GM19455 (cell line): Measurements from ENCODE around the gene CDC34.

Experiments used
- ATAC-seq: cut with Tn5 transposase; IDR thresholded peaks from one replicate; pipeline ENCODE4 v1.9.1; 2021; ENCODE audit not compliant: unreplicated experiment

CDC34 gene

DNA sequence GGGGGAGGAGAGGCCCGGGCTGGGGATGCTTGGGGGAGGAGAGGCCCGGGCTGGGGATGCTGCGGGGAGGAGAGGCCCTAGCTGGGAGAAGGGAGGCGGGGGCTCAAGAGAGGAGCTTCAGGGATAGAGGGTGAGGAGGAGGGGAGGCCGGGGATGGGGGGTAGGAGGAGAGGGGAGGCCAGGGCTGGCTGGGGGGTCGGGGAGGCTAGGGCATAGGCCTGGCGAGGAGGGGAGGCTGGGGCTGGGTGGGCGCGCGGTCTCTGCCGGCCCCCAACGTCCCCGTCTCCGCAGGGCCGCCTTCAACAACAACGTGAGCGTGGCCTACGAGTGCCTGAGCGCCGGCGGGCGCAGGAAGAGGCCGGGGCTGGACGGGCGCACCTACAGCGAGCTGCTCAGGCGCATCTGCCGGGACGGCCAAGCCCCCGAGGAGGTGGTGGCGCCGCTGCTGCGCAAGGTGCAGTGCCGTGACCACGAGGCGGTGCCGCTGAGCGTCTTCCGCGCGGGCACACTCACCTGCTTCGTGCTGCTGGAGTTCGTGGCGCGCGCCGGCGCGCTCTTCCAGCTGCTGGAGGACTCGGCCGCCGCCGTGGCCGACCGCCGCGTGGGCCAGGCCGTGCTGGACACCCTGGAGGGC is 12.8 kb upstream of the CDC34 start:
- ATAC-seq: no peak

DNA sequence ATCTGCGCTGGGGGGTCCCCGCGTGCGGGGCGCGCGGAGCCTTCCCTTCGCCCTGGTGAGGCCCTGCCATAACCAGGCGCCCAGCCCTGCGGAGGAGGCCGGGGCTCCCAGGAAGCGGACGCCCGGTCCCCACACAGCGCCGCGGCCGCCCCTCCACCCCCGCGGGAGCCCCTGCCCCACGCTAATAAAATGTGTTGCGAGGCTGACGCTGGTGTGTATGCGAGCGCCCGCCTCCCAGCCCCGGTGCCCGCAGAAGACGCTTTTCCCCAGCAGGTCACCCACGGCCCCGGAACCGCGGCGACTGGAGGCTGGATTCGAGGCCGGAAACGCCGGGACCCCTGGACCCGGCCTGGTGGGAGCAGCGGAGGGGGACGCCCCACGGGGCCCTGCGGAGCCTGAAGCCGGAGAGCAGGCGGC is 12.1 kb upstream of the CDC34 start:
- no peak for ATAC-seq

DNA sequence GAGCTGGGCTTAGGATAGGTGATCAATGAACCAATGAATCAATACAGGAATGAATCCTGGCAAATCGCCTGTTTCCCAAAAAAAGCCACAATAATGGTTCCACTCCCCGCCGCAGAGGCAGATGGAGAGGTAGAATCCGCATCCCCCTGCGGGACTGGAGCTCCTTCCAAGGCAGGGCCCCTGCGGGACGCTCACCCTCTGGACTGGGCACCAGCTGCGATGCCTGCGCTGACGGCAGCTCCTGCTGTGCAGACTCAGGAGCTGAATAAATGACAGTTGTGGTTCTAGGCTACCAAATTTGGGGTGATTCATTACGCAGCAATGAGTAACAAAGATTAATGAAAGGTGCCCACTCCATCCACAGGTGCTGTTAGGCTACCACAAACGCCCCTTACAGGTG is 8.8 kb upstream of the CDC34 start:
- ATAC-seq: no peak

DNA sequence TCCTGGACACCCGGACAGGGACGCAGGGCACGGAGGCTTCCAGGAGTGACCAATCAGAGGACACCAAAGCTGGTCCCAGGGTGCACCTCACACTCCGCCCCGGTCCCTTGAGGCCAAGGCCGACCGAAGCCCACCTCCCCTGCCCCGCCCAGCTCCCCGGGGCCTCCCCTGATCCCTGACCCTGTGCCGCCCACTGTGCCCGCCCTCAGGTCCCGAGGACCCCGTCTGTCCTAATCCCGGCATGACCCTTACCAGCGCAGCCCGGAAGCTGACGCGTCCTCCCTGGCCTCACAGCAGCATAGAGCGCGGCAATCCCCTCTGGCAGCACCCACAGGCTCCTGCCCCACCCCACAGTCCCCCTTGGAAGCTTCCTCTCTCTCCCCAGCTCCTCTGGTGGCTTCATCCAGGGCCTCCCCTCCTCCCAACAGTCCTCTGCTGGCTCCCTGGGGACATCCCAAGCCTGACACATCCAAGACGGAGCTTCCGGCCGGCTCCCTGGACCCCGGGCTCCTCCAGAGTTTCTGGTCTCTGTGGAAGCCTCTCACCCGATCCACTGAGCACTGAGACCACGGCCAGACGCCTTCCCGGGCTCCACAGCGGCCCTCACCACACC is 7.4 kb upstream of the CDC34 start:
- no peak for ATAC-seq

DNA sequence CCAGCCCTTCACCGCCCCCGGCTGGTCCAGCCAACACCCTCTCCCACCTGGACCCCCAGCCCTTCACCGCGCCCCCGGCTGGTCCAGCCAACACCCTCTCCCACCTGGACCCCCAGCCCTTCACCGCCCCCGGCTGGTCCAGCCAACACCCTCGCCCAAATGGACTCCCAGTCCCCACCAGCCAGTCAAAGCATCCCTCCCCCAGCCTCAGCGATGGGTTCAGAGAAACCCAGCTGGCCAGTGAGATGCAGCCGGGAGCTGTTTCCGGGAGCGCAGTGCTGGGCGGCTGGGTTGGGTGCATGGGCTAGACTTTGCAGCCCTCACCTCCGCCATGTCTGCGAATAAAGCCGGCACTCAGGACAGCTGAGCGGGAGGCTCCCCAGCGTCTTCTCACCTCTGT is 6.5 kb upstream of the CDC34 start:
- no peak for ATAC-seq

DNA sequence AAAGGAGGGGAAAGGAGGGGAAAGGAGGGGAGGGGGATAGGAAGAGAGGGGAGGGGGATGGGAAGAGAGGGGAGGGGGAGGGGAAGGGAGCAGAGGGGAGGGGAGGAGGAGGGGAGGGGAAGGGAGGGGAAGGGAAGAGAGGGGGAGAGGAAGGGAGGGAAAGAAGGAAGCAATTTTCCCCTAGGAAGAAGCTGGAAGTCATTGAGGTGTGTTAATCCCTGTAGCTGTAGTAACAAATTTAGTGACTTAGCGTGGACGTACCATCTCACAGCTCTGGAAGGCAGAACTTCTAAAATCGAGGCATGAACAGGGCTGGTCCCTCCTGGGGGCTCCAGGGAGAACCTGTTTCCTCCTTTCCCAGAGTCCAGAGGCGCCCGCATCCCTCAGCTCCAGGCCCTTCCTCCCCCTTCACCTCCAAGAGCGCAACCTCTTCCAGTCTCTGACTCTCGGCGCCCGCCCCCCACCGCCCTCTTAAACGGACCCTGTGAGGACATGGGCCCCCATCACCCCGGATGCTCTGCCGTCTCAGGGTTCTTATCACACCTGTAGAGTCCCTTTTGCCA is 5.6 kb upstream of the CDC34 start:
- no peak for ATAC-seq

DNA sequence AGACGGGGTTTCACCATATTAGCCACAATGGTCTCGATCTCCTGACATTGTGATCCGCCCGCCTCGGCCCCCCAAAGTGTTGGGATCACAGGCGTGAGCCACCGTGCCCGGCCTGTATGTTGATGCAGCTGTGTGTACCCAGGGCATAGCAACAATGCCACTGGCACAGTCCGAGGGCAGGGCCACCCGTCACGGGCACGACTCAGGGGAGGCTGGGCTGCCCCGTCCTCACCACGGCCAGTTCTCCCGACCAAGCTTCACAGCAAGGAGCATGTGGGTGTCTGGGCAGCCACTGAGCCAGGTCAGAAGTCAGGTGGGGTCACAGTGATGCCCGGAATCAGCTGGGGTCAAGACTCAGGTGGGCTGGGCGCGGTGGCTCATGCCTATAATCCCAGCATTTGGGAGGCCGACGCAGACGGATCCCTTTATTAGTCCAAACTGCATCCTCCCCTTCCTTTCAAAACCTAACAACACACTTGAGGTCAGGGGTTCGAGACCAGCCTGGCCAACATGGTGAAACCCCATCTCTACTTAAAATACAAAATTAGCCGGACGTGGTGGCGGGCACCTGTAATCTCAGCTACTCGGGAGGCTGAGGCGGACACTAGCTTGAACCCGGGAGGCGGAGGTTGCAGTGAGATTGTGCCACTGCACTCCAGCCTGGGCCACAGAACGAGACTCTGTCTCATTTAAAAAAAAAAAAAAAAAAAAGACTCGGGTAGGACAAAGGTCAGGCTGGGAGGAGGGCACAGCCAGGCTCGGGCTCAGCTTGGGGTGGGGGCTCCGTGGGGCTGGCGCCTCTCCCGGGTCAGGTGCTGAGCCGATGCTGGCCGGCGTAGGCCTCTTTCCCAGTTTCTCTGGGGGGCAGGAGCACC is 1.2 kb upstream of the CDC34 start:
- ATAC-seq: no peak

DNA sequence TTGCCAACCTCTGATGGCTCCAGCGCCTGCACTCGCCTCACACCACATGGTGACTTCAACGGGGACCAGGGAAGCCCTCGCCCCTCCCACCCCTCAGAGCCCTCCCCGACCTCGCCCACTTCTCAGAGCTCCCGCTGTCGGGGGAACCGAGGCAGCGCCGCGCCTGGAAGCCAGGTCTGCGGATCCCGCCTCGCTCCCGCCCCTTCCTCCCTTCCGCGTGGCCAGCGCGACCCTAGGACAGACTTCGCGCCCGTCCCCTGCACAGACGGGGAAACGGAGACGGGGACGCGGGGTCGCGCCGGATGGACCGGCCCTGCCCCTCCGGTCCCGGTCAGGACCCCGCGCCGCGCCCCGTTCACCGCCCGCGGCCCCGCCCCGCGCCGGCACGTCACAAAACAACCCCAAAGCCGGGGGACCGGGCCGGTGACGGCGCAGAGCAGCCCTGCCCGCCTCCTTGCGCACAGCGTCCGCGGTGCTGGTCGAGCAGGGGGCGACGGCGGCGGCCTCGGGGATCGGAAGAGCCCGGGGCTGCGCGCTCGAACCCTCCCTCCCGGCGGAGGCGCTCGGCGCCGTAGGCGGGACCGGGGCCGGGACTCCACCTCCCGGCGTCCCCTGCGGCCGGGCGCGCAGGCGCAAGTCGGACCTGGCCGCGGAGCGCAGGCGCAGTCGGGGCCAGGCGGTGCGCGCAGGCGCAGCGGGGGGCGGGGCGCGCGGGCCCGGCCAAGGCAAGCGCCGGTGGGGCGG is 379 bp upstream of the CDC34 start:
- peak; percentile 65 for ATAC-seq

DNA sequence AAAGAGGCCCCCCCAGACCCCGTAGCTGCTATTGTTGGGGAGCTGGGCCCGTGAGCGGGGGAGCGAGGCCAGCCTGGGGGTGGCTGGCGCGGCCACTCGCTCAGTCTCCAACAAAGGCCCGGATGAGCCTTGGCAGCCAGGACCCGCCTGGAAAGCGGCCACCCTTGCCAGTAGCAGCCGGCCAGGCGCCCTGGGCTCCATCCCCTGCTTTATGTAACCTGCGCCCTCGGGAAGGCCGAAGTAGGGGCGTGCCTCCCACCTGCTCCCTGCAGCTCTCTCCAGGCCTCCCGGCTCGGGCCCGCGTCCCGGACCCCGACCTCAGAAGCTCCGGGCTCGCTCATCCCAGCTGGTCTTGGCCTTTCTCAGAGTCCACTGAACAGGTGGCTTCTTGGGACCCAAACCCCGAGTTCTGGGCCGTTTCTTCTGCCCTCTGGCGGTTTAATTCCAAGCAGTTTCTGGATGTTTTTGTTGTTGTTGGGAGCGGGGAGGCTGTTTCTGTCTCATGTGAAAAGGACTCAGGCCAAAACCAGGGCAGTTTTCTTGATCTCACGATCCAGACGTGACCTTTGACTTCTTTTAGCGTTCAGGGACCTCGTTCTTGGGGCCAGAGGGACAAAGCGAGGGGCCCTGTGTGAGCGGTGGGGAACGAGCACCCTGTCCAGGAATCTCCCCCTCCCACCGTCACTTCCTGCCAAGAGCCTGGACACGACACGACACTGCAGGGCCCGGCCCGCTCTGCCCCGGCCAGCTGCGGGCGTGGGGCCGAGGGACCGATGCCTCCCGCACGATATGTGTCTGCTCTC is 1.2 kb downstream of the CDC34 start:
- no peak for ATAC-seq

DNA sequence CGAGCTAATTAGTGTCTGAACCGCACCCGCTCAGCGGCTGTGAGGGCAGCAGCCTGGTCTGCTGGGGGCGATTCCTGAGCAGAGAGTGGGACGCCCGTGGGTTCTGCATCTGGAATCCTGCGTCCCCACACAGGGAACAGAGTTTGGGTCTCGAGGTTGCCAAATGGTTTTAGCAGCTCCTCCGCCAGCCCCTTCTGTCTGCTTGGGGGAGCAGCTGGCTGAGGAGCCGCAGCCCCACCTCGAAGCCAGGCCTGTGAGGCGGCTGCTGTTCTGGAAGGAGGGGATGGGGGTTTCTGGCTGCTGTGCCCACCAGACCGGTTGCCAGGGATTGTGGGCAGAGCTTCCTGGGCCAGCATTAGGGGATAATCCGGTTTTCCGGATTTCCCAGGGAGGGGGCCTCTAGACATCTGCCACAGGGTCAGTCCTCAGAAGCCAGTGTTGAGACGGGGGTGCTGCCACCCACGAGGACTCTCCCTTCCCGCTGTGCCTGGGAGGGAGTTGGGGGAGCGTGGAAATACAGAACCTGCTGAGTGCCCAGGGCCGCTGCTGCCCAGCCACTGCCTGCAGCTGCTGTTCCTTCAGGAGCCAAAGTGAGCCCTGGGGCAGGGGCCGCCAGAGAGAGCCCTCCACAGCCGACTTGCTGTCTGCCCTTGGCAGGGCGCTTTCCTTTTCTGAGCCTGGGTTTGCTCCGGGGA is 2.0 kb downstream of the CDC34 start:
- no peak for ATAC-seq

DNA sequence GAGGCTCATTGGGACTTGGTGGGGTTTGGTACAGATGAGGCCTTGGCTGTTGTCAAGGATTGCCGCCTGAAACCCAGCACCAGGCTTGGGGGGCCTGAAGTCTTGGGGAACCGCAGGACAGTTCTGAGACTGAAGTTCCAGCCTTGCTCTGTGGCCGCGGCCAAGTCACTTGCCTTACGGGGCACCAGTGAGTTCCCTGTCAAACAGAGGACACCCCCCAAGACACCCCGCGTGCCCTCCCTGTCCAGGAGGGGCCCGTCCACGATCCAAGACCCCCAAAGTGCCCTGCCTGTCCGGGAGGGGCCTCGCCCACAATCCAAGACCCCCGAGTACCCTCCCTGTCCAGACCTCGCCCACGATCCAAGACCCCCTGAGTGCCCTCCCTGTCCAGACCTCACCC is 2.5 kb downstream of the CDC34 start:
- no peak for ATAC-seq

DNA sequence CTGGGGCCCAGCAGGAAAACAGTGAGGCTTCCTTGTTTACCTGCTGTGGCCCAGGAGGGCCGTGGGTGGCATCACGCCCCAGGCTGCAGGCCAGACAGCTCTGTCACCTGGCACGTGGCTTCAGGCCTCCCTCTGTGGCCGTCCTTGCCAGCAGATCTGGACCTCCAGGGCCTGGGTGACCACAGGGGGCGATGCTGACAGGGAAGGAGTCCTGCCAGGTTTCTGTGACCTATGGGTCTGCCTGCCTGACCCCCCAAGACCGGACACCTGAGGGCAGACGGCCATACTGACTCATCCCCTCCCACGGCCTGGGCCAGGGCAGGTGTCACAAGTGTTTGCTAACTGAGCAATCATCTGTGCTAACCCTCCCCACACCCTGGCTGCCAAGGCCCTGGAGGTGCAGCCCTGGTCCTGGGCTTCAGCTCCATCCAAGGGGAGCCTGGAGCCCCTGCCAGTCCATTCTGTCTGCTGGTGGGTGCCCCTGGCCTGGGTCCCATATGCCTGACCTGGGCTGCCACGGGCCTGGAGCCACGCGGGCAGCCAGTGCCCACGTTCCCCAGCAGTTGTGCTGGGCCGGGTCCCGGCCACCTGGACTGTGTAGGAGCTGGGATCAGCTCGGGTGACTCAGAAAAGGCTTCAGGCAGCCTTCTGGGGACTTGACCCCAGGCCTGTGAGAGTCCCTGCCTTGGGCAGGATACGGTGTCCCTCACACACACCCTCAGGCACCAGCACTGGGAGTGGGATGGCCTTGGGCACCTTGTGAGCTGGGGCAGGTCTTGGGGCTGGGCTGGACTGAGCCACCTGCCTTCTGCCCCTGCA is 3.7 kb downstream of the CDC34 start:
- no peak for ATAC-seq

DNA sequence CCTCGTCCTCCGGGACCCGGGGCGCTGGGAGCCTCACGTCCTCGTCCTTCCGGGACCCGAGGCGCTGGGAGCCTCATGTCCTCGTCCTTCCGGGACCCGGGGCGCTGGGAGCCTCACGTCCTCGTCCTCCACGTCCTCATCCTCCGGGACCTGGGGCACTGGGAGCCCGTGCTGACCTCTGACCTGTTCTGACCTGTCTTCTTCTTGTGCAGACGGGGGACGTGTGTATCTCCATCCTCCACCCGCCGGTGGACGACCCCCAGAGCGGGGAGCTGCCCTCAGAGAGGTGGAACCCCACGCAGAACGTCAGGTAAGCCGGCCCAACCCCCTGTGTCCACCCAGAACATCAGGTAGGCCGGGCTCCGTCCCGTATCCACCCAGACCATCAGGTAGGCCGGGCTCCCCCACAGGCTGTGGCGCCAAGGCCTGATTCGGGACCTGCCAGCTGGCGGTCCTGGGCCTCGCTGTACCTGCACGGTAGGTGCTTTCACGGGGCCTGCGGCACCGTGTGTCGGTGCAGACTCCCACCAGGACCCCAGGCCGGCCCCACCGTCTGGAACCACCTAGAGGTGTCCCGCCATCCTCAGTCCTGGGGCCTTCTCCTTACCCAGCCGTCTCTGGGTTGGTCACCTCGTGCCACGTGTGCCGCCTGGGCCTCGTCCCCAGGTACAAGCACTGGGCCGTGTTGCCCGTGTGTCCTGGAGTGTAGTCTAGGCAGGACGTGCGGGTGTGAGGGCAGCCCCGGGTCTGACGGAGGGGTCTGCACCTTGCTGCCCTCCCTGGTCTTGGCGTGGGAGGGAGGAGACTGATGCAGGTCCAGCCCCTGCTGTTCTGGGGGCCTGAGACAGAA is 4.7 kb downstream of the CDC34 start:
- no peak for ATAC-seq

DNA sequence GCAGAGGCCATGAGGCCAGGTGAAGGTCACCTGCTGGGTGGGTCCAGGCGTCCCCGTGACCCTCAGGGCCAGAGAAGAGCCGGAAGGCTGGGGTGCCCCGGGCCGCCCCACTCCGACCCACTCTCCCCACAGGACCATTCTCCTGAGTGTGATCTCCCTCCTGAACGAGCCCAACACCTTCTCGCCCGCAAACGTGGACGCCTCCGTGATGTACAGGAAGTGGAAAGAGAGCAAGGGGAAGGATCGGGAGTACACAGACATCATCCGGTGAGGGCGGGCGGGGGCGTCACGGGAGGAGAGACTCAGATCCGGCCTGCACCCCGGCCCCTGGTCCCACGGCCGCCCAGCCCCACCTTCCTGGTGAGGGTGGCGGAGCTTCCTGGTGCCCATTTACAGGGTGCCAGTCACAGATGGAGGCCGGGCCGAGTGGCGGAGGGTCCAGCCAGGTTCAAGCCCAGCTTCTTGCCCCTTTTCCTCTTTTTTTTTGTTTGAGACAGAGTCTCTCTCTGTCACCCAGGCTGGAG is 5.4 kb downstream of the CDC34 start:
- no peak for ATAC-seq

DNA sequence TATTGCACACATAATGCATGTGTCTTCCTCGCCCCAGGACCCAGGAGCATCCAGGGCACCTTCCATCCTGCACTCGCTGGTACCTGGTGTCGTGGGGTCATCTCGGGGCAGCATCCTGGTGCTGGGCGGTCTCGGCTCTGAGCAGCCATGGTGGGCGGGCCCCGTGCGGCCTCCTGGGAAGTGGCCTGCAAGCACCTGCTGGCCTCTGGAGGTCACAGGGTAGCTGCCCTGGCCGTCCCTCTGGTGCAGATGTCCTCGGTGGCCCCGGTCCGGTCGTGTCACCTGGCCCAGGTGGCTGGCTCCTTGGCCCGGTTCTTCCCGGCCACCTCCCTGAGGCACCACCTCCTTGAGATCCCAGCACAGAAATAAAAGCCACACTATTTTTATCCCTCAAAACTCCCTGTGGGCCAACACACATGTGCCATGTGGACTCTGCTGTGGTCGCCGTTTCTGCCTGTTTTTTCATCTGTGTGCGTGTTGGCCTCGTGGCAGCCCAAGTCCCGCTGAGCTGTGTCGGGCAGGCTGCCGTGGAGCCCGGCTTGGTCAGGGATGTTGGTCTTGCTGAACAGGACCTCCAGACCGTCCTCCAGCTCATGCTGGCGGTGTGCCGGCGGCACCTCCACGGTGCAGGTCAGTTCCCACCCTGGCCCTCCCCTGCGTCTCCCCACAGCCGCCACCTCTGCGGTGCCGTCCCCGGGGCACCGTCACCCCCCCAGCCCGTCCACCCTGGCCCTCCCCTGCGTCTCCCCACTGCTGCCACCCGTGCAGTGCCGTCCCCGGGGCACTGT is 7.3 kb downstream of the CDC34 start:
- no peak for ATAC-seq

DNA sequence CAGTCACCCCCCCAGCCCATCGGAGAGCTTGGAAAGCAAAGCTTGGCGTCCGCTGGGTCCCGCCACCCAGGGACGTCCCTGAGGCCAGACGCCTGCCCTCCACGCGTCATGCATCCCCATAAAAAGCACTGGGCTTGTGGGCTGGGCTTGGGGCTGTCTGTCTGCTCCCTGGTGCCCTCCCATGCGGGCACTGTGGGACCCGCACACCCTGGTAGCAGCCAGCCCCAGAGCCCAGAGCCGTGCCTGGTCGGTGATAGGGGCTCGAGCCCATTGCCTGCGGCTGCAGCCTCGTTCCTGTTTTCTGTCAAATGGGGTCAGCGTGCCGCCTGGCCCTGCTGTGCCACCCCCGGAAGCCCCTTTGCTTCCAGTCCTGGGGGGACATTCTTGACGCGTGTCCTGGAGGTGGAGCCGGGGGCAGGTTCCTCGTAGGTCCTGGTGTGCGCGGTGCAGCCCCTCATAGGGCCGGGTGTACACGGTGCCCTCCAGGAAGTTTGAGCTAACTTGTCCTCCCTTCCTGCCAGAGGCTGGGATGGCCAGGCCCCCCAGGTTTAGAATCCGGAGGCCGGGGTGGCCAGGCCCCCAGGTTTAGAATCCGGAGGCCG is 8.0 kb downstream of the CDC34 start:
- no peak for ATAC-seq
